WTC11 (cell line): ENCODE results near the gene HTR5A.

Experiments used
- AR ChIP-seq: fragments of 250-450 bp; sonication (Bioruptor Pico); IDR thresholded peaks from 2 replicates; pipeline ENCODE4 v1.9.0; 2021; ENCODE audit warnings: mild to moderate bottlenecking
- CTCF ChIP-seq: fragments of 200-600 bp; IDR thresholded peaks from 2 replicates; pipeline ENCODE4 v1.8.0; 2022; ENCODE audit warnings: antibody characterized with exemption
- FOXJ3 ChIP-seq: sonication (generic); formaldehyde crosslinking; IDR thresholded peaks from 2 replicates; pipeline ENCODE4 v1.9.0; 2021; ENCODE audit warnings: missing genetic modification reagents, mild to moderate bottlenecking, borderline replicate concordance
- TCF7 ChIP-seq: sonication (generic); formaldehyde crosslinking; IDR thresholded peaks from 2 replicates; pipeline ENCODE4 v1.8.0; 2022; ENCODE audit warnings: mild to moderate bottlenecking, low read depth, missing genetic modification reagents, moderate library complexity
- TP53 ChIP-seq: sonication (generic); formaldehyde crosslinking; IDR thresholded peaks from 2 replicates; pipeline ENCODE4 v1.8.1; 2023; ENCODE audit warnings: mild to moderate bottlenecking, missing genetic modification reagents

DNA sequence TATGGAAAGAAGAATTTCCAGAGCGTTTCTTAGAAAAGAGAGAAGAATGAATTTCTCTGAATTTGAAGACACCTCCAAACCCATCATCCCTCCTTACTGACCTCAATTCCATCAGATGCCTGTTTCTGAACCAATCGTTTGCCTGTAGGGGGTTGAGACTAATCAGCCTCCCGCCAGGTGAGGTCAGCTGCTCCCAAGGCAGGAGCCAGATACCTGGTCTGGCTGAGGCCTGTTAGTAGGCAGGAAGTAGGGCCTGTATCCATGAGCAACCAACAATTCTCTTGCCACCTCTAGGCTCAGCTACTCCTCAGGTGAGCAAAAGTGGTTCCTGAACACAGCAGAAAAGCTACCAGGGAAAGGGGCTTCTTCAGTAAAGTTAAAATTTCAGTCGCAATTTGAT is 50.3 kb downstream of the HTR5A start:
- TF ChIP-seq AR (no peak), CTCF (no peak), TCF7 (CRISPR knock-in tag) (no peak), FOXJ3 (CRISPR knock-in tag) (no peak), TP53 (no peak)
